ENCODE data around the gene HYI. TPM values are rescaled to one million over a fixed set of nuclear protein-coding genes. Genes with fewer than 3 reads are reported as not detected.

HYI gene
- polyA plus RNA-seq, 1 of the 3 experiments (the other 2 are of a cell fraction) = 11.1 TPM

DNA sequence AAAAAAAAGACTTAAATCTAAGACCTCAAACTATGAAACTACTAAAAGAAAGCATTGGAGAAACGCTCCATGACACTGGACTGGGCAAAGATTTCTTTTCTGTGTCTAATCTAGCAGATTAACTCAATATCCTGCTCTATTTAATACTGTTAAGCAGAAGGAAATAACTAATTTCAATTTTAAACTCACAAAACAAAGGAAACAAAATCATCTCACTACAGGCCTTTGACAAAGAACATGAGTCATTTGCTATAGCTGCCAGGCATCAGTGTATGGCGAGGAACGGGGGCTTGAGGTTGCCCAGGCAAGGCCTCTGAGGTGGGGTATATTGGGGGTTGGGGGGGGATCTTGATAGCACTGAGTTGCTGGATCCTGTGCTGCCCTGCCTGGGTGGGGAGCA, 43.2 kb downstream of the HYI start:
- WGBS (ENCODE audit: low lambda C conversion rate) = 94% methylated on average over 3 of the region's 3 CpGs
- Histone ChIP-seq H3K4me3 (ENCODE audit: low read depth in 2 of 2, low read length in 1 of 2) (no peak overlapping the region), H3K4me2 (no peak overlapping the region), H3K27me3 (ENCODE audit: insufficient read depth) (no peaks in the 10 kb centered on the region), H3K9ac (no peak overlapping the region), H3K79me2 (ENCODE audit: insufficient read depth) (no peaks in the 10 kb centered on the region), H3K27ac (ENCODE audit: low read depth in 2 of 2, low read length in 1 of 2) (no peak overlapping the region), H3F3A (replicated peaks; ENCODE audit: insufficient read depth) (peaks cover 6% of the 10 kb centered on the region), H2AFZ (ENCODE audit: low read depth) (no peak overlapping the region), H3K9me2 (no peaks in the 10 kb centered on the region), H3K36me3 (replicated peaks in 1 of 2; ENCODE audit: control insufficient read depth in 1 of 2, insufficient read depth in 2 of 2, low read length in 1 of 2) (peaks cover 24 to 46% of the 10 kb centered on the region in 2 experiments), H3K9me3 (no peaks in the 10 kb centered on the region), H3K4me1 (ENCODE audit: control insufficient read depth in 1 of 2, insufficient read depth in 2 of 2, low read depth in 1 of 2, low read length in 1 of 2) (peaks cover 0 to 1% of the 10 kb centered on the region in 2 experiments; a peak in 1 of 4 replicates), H4K20me1 (ENCODE audit: insufficient read depth) (no peaks in the 10 kb centered on the region)
- POLR2A ChIA-PET = no interaction called here
- no peak for DNase-seq
- CTCF ChIA-PET = interaction anchor here (5.6 kb wide), 1 partner anchor 183 kb away, joined by 134 read pairs; no protein-coding TSS in a partner anchor
- TF ChIP-seq YY1 (IDR thresholded peaks at IDR 0.05; ENCODE audit: low read depth) (no peak), RCOR1 (IDR thresholded peaks at IDR 0.05; ENCODE audit: low read length) (no peak), JUND (IDR thresholded peaks at IDR 0.05) (no peak), TEAD4 (IDR thresholded peaks at IDR 0.05; ENCODE audit: borderline replicate concordance, insufficient read depth) (no peak), NFIC (IDR thresholded peaks at IDR 0.05; ENCODE audit: borderline replicate concordance) (no peak), GABPA (IDR thresholded peaks at IDR 0.05; ENCODE audit: low read depth) (no peak), EZH2phosphoT487 (IDR thresholded peaks at IDR 0.05; ENCODE audit: borderline replicate concordance, low read depth) (no peak), NRF1 (IDR thresholded peaks at IDR 0.05; ENCODE audit: low read depth, low read length) (no peak), POLR2AphosphoS5 (IDR thresholded peaks at IDR 0.05; ENCODE audit: low read depth, low read length) (no peak), FOXJ3 (CRISPR knock-in tag; IDR thresholded peaks at IDR 0.05) (no peak)
- TF ChIP-seq, protein P1, sequence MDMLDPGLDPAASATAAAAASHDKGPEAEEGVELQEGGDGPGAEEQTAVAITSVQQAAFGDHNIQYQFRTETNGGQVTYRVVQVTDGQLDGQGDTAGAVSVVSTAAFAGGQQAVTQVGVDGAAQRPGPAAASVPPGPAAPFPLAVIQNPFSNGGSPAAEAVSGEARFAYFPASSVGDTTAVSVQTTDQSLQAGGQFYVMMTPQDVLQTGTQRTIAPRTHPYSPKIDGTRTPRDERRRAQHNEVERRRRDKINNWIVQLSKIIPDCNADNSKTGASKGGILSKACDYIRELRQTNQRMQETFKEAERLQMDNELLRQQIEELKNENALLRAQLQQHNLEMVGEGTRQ (IDR thresholded peaks at IDR 0.05; ENCODE audit: borderline replicate concordance, low read depth, low read length) = no peak

DNA sequence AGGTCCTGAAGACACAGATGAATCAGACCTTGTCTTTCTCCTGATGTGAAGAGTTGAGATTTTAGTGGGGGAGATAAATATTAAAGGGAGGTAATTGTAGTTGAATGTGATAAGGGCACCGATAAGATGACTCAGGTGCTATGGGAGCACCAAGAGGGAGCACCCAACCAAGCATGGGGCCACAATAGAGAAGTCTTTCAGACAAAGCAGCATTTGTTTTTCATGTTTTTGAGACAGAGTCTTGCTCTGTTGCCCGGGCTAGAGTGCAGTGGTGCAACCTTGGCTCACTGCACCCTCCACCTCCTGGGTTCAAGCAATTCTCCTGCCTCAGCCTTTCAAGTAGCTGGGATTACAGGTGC, 47.9 kb downstream of the HYI start:
- H3K9ac ChIP-seq = no peak overlapping the region

More for the DNA sequence above, 47.9 kb downstream of the HYI start:
- Histone ChIP-seq H3K9me2 (no peaks in the 10 kb centered on the region), H3K4me2 (no peak overlapping the region), H3K4me1 (ENCODE audit: control insufficient read depth in 1 of 2, insufficient read depth in 2 of 2, low read depth in 1 of 2, low read length in 1 of 2) (peaks cover 0 to 7% of the 10 kb centered on the region in 2 experiments; a peak in 1 of 4 replicates), H4K20me1 (ENCODE audit: insufficient read depth) (no peaks in the 10 kb centered on the region), H3F3A (replicated peaks; ENCODE audit: insufficient read depth) (no peaks in the 10 kb centered on the region), H3K4me3 (ENCODE audit: low read depth in 2 of 2, low read length in 1 of 2) (no peak overlapping the region), H3K9me3 (no peaks in the 10 kb centered on the region), H3K27me3 (ENCODE audit: insufficient read depth) (no peaks in the 10 kb centered on the region), H3K79me2 (ENCODE audit: insufficient read depth) (peaks cover 4% of the 10 kb centered on the region; the same call in 1 of the 2 replicates), H3K36me3 (replicated peaks in 1 of 2; ENCODE audit: control insufficient read depth in 1 of 2, insufficient read depth in 2 of 2, low read length in 1 of 2) (peaks cover 40 to 57% of the 10 kb centered on the region in 2 experiments), H2AFZ (ENCODE audit: low read depth) (no peak overlapping the region), H3K27ac (ENCODE audit: low read depth in 2 of 2, low read length in 1 of 2) (no peak overlapping the region)
- CTCF ChIA-PET = interaction anchor here (1.0 to 1.3 kb wide), 3 partner anchors 9 to 179 kb away, joined by 3 to 5 read pairs (median 3); no protein-coding TSS in a partner anchor
- POLR2A ChIA-PET = no interaction called here
- TF ChIP-seq RAD21 (IDR thresholded peaks at IDR 0.05; ENCODE audit: low read length) (no peak), POLR2AphosphoS5 (IDR thresholded peaks at IDR 0.05; ENCODE audit: low read depth, low read length) (no peak), FOSL2 (IDR thresholded peaks at IDR 0.05; ENCODE audit: borderline replicate concordance, low read depth) (no peak), MXI1 (IDR thresholded peaks at IDR 0.05; ENCODE audit: low read depth, low read length) (no peak), GATA2 (CRISPR knock-in tag; IDR thresholded peaks at IDR 0.05) (no peak), EP300 (IDR thresholded peaks at IDR 0.05; ENCODE audit: borderline replicate concordance in 1 of 2, low read depth in 1 of 2, low read length in 1 of 2) (no peak), TCF12 (IDR thresholded peaks at IDR 0.05) (no peak), FOXM1 (IDR thresholded peaks at IDR 0.05; ENCODE audit: low read depth) (no peak), TAF1 (IDR thresholded peaks at IDR 0.05; ENCODE audit: borderline replicate concordance, low read depth, low read length) (no peak)
- TF ChIP-seq, protein P2, sequence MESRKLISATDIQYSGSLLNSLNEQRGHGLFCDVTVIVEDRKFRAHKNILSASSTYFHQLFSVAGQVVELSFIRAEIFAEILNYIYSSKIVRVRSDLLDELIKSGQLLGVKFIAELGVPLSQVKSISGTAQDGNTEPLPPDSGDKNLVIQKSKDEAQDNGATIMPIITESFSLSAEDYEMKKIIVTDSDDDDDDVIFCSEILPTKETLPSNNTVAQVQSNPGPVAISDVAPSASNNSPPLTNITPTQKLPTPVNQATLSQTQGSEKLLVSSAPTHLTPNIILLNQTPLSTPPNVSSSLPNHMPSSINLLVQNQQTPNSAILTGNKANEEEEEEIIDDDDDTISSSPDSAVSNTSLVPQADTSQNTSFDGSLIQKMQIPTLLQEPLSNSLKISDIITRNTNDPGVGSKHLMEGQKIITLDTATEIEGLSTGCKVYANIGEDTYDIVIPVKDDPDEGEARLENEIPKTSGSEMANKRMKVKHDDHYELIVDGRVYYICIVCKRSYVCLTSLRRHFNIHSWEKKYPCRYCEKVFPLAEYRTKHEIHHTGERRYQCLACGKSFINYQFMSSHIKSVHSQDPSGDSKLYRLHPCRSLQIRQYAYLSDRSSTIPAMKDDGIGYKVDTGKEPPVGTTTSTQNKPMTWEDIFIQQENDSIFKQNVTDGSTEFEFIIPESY (IDR thresholded peaks at IDR 0.05; ENCODE audit: borderline replicate concordance, low read depth) = no peak
- TF ChIP-seq, protein P3, sequence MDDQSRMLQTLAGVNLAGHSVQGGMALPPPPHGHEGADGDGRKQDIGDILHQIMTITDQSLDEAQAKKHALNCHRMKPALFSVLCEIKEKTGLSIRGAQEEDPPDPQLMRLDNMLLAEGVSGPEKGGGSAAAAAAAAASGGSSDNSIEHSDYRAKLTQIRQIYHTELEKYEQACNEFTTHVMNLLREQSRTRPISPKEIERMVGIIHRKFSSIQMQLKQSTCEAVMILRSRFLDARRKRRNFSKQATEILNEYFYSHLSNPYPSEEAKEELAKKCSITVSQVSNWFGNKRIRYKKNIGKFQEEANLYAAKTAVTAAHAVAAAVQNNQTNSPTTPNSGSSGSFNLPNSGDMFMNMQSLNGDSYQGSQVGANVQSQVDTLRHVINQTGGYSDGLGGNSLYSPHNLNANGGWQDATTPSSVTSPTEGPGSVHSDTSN (IDR thresholded peaks at IDR 0.05) = no peak
- 92% methylated on average over 2 of the region's 2 CpGs for WGBS (ENCODE audit: low lambda C conversion rate)
- no peak for DNase-seq

All from SK-N-SH (cell line).